Measurements from ENCODE around the gene CD6. TPM values are rescaled to one million over a fixed set of nuclear protein-coding genes. Genes with fewer than 3 reads are reported as not detected.

Gene CD6
- total and polyA plus RNA-seq, 10 of the 15 experiments (the other 5 are each of a cell fraction or from before 2014, with no cell fraction given): 0.37 to 17.6 (median 6.2) TPM

DNA sequence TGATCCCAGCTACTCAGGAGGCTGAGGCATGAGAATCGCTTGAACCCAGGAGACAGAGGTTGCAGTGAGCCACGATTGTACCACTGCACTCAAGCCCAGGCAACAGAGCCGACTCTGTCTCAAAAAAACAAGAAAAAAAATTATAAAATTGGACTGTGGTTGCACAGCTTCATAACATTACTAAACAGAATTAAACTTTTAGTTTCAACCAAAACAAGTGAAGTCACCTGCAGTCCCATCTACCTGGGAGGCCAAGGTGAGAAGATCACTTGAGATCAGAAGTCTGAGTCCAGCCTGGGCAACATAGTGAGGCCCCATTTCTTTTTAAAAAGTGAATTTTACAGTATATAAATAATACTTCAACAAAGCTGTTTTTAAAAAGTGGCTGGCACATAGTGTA, 83.0 kb downstream of the CD6 start (continued):
- TF ChIP-seq PAX8 (IDR thresholded peaks at IDR 0.05) (no peak), SRF (IDR thresholded peaks at IDR 0.05; ENCODE audit: low read depth in 2 of 2, low read length in 2 of 2) (no peak), BMI1 (IDR thresholded peaks at IDR 0.05; ENCODE audit: borderline replicate concordance) (no peak), RB1 (IDR thresholded peaks at IDR 0.05; ENCODE audit: borderline replicate concordance) (no peak)
- TF ChIP-seq, protein P1, sequence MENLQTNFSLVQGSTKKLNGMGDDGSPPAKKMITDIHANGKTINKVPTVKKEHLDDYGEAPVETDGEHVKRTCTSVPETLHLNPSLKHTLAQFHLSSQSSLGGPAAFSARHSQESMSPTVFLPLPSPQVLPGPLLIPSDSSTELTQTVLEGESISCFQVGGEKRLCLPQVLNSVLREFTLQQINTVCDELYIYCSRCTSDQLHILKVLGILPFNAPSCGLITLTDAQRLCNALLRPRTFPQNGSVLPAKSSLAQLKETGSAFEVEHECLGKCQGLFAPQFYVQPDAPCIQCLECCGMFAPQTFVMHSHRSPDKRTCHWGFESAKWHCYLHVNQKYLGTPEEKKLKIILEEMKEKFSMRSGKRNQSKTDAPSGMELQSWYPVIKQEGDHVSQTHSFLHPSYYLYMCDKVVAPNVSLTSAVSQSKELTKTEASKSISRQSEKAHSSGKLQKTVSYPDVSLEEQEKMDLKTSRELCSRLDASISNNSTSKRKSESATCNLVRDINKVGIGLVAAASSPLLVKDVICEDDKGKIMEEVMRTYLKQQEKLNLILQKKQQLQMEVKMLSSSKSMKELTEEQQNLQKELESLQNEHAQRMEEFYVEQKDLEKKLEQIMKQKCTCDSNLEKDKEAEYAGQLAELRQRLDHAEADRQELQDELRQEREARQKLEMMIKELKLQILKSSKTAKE (IDR thresholded peaks at IDR 0.05; ENCODE audit: low read depth, poor library complexity, severe bottlenecking): no peak
- TF ChIP-seq, protein P2, sequence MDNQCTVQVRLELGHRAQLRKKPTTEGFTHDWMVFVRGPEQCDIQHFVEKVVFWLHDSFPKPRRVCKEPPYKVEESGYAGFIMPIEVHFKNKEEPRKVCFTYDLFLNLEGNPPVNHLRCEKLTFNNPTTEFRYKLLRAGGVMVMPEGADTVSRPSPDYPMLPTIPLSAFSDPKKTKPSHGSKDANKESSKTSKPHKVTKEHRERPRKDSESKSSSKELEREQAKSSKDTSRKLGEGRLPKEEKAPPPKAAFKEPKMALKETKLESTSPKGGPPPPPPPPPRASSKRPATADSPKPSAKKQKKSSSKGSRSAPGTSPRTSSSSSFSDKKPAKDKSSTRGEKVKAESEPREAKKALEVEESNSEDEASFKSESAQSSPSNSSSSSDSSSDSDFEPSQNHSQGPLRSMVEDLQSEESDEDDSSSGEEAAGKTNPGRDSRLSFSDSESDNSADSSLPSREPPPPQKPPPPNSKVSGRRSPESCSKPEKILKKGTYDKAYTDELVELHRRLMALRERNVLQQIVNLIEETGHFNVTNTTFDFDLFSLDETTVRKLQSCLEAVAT (IDR thresholded peaks at IDR 0.05): no peak
- TF ChIP-seq, protein P3, sequence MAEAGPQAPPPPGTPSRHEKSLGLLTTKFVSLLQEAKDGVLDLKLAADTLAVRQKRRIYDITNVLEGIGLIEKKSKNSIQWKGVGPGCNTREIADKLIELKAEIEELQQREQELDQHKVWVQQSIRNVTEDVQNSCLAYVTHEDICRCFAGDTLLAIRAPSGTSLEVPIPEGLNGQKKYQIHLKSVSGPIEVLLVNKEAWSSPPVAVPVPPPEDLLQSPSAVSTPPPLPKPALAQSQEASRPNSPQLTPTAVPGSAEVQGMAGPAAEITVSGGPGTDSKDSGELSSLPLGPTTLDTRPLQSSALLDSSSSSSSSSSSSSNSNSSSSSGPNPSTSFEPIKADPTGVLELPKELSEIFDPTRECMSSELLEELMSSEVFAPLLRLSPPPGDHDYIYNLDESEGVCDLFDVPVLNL (IDR thresholded peaks at IDR 0.05; ENCODE audit: low read depth, low read length): no peak
